Common myeloid progenitor, CD34-positive (primary cell): Measurements from ENCODE around the gene RERE.

ENCODE experiments used
- CTCF ChIA-PET: fragments of 350-600 bp; sonication (Branson Sonifier 250); formaldehyde crosslinking; loops from one replicate; lab custom pipeline; 2021; ENCODE audit warnings: antibody characterized with exemption; lab: Charles Lee
- POLR2A ChIA-PET: fragments of 350-600 bp; sonication (Branson Sonifier 250); formaldehyde crosslinking; loops from one replicate; lab custom pipeline; 2021; ENCODE audit warnings: antibody characterized with exemption; lab: Charles Lee
- DNase-seq, 3 donors: peaks; one replicate each; pipeline versions ENCODE4 v3.0.0 to v3.0.0-alpha.2; 2013
- H3K27ac ChIP-seq, 2 experiments: 1 replicate in 1 of 2; 2 replicates in 1 of 2; pipeline ENCODE4 v1.7.0; 2013; ENCODE audit warnings: inconsistent platforms in 2 of 2, low read length in 2 of 2, mild to moderate bottlenecking in 2 of 2, low read depth in 1 of 2, moderate library complexity in 1 of 2; ENCODE audit not compliant: severe bottlenecking in 2 of 2, insufficient read depth in 1 of 2, poor library complexity in 1 of 2
- H3K27me3 ChIP-seq, 5 experiments: replicated peaks in 2 of 5; 1 replicate in 3 of 5; 2 replicates in 2 of 5; pipeline versions ENCODE4 v1.6.1 to v1.7.0; 2013; ENCODE audit warnings: low read length in 4 of 5, mild to moderate bottlenecking in 2 of 5, moderate library complexity in 2 of 5, inconsistent platforms in 1 of 5; ENCODE audit not compliant: insufficient read depth in 5 of 5, control insufficient read depth in 4 of 5
- H3K36me3 ChIP-seq, 4 experiments: 1 replicate in 2 of 4; 2 replicates in 2 of 4; pipeline versions ENCODE4 v1.6.1 to v1.7.0; 2013; ENCODE audit warnings: low read length in 3 of 4, control low read depth in 1 of 4, mild to moderate bottlenecking in 1 of 4; ENCODE audit not compliant: control insufficient read depth in 4 of 4, insufficient read depth in 4 of 4
- H3K4me1 ChIP-seq, 4 experiments: 1 replicate in 3 of 4; 2 replicates in 1 of 4; pipeline versions ENCODE4 v1.6.1 to v1.7.1; 2013; ENCODE audit warnings: low read length in 3 of 4, mild to moderate bottlenecking in 3 of 4, control low read depth in 1 of 4, inconsistent platforms in 1 of 4, moderate library complexity in 1 of 4; ENCODE audit not compliant: control insufficient read depth in 4 of 4, insufficient read depth in 4 of 4; ENCODE audit errors: control extremely low read depth in 1 of 4
- H3K4me3 ChIP-seq, 7 experiments: 1 replicate in 4 of 7; 2 replicates in 3 of 7; pipeline versions ENCODE4 v1.5.1 to v1.7.0; 2013; ENCODE audit warnings: mild to moderate bottlenecking in 7 of 7, low read length in 6 of 7, moderate library complexity in 6 of 7, inconsistent platforms in 2 of 7, low read depth in 2 of 7, control low read depth in 1 of 7; ENCODE audit not compliant: insufficient read depth in 4 of 7, control insufficient read depth in 1 of 7; ENCODE audit errors: extremely low read depth in 1 of 7
- H3K9me3 ChIP-seq, 5 experiments: 1 replicate in 4 of 5; 2 replicates in 1 of 5; pipeline versions ENCODE4 v1.6.1 to v1.7.1; 2013; ENCODE audit warnings: low read length in 4 of 5, mild to moderate bottlenecking in 2 of 5, inconsistent platforms in 1 of 5, low read depth in 1 of 5, moderate library complexity in 1 of 5; ENCODE audit not compliant: control insufficient read depth in 4 of 5, insufficient read depth in 2 of 5; ENCODE audit errors: control extremely low read depth in 1 of 5
- WGBS: methylation state at CpG from one replicate; pipeline ENCODE4 v1.1.5; 2013; ENCODE audit not compliant: insufficient coverage; 5-methylcytosine and 5-hydroxymethylcytosine counted together

Gene RERE

DNA sequence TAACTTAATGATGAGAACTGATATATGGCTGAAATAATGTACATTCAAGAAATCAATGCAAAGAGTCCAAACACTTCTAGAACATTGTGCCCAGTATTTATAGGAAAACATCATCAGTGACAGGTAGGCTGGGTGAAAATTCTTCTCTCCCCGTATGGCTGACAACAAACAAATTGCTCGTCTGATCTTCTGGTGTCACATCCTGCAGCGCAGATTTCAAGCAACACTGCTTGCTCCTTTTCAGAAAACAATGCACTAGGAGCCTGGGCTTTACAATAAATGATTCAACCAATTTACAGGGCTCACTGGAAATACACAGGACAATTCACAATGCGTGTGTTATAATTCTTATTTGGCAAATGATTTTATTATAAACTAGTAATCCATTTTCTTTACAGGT lies 185.3 kb downstream of the RERE start:
- Histone ChIP-seq H3K36me3 (peaks cover 0 to 3% (median under 1%) of the 10 kb centered on the region in 4 experiments), H3K4me1 (peaks cover 16 to 23% (median 21%) of the 10 kb centered on the region in 4 experiments), H3K27ac (no peak overlapping the region), H3K4me3 (no peak overlapping the region), H3K9me3 (no peaks in the 10 kb centered on the region), H3K27me3 (no peaks in the 10 kb centered on the region)
- CTCF ChIA-PET = interaction anchor here (0.5 to 1.4 kb wide), 2 partner anchors 13 to 23 kb away, joined by 3 read pairs; no protein-coding TSS in a partner anchor
- POLR2A ChIA-PET = no interaction called here
- 76% methylated on average over 3 of the region's 4 CpGs for WGBS
- no peak for DNase-seq

GRCh38 chr1:8631163-8631562 lies 186.3 kb downstream of the RERE start:
- peak in 1 of 3 donors; percentile 24 for DNase-seq
- Histone ChIP-seq H3K27ac (no peak overlapping the region), H3K4me3 (no peak overlapping the region), H3K9me3 (no peaks in the 10 kb centered on the region), H3K36me3 (peaks cover 0 to 3% (median under 1%) of the 10 kb centered on the region in 4 experiments), H3K4me1 (peaks cover 19 to 28% (median 24%) of the 10 kb centered on the region in 4 experiments), H3K27me3 (no peaks in the 10 kb centered on the region)
- CTCF ChIA-PET = interaction anchor here (0.9 to 2.7 kb wide), 4 partner anchors 7 to 32 kb away, joined by 3 to 7 read pairs (median 3); no protein-coding TSS in a partner anchor
- 100% methylated on average over 1 of the region's 3 CpGs for WGBS
- POLR2A ChIA-PET = no interaction called here

DNA sequence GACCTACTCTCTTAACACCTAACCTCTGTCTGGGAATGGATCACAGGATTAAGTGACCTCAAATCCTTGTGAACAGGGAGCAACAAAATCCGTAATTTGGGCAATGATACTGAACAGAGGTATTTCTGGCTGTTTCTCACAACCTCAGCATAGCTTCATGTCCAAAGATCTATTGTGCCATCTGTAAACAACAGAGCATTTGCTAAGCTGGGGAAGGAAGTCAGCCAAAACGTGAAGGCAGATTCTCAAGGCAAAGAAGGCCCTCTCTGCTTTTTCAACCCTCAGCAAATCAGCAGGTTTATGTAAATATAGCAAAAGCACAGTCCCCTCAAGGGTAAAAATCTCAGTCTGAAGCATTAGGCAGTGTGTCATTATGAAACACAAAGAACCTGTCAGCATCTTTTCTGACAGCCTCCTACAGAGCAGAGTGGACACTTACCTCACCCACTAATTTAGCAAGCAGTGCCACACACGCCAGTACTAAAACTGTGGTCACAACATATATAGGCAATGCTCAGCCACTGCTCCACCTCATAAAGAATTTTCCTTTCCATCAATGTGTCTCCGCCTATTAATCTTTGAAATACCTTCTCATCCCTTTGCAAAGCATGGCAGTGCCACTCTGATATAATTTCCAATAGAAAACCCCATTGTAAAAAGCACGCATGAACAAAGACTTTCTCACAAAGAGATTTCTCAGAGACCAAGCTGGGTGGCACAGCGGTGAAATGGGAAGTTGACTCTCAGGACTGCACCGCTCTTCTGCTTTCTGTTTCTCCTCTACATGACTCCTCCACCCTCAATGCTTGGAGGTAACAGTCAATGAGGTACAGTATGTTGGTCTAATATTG lies 188.0 kb downstream of the RERE start:
- 50% methylated on average over 4 of the region's 7 CpGs for WGBS
- H3K4me1 ChIP-seq = peaks cover 19 to 38% (median 33%) of the 10 kb centered on the region in 4 experiments
- CTCF ChIA-PET = interaction anchor here (1.3 to 2.7 kb wide), 2 partner anchors 9 to 42 kb away, joined by 6 to 7 read pairs; no protein-coding TSS in a partner anchor
- peak; percentile 38 to 84 (median 79) for DNase-seq
- POLR2A ChIA-PET = interaction anchor here (0.6 kb wide), 1 partner anchor 16 kb away, joined by 3 read pairs; no protein-coding TSS in a partner anchor
- no peak overlapping the region for H3K27ac ChIP-seq
- peaks cover 0 to 3% (median under 1%) of the 10 kb centered on the region in 4 experiments for H3K36me3 ChIP-seq
- H3K9me3 ChIP-seq = no peaks in the 10 kb centered on the region
- H3K27me3 ChIP-seq = no peaks in the 10 kb centered on the region
- peak overlapping the region in 3 of 7 experiments; percentile 11 to 34 (median 17) for H3K4me3 ChIP-seq

DNA sequence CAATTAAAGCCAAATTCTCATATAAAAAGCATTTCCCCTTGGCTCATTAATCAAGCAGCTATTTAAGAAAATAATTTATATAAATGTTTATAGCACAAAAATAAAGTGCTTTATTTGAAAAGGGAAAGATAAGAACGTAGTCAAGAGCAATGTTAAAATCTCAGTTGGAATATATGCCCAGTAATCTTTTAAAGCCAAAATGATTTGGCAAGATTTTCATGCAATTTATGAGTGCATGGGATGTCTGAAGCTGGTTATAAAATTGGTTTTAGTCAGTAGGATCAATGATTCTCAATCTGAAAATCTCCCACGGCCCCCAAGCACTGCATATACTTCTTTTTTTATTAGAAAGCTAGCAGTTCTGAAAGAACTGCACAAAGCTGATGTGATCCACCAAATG lies 188.8 kb downstream of the RERE start:
- no peak for DNase-seq
- no peaks in the 10 kb centered on the region for H3K9me3 ChIP-seq
- H3K27ac ChIP-seq = no peak overlapping the region
- peaks cover 17 to 38% (median 31%) of the 10 kb centered on the region in 4 experiments for H3K4me1 ChIP-seq
- POLR2A ChIA-PET = no interaction called here
- no peak overlapping the region for H3K4me3 ChIP-seq
- H3K36me3 ChIP-seq = peaks cover 0 to 3% (median under 1%) of the 10 kb centered on the region in 4 experiments
- no peaks in the 10 kb centered on the region for H3K27me3 ChIP-seq
- CTCF ChIA-PET = interaction anchor here (1.2 to 2.7 kb wide), 4 partner anchors 10 to 95 kb away, joined by 3 to 7 read pairs (median 5); no protein-coding TSS in a partner anchor
- no CpG with 5 or more reads among the region's 2 CpGs for WGBS

GRCh38 chr1:8627728-8628127 lies 189.7 kb downstream of the RERE start:
- ChIA-PET CTCF (interaction anchor here (1.0 to 1.4 kb wide), 3 partner anchors 16 to 95 kb away, joined by 3 to 4 read pairs (median 3); no protein-coding TSS in a partner anchor), POLR2A (no interaction called here)
- Histone ChIP-seq H3K9me3 (no peaks in the 10 kb centered on the region), H3K27ac (no peak overlapping the region), H3K4me3 (no peak overlapping the region), H3K4me1 (peaks cover 18 to 38% (median 31%) of the 10 kb centered on the region in 4 experiments), H3K36me3 (peaks cover 0 to 3% (median under 1%) of the 10 kb centered on the region in 4 experiments), H3K27me3 (no peaks in the 10 kb centered on the region)
- 90% methylated on average over 2 of the region's 5 CpGs for WGBS
- DNase-seq = no peak

- ChIA-PET CTCF (interaction anchor here (0.6 to 1.7 kb wide), 3 partner anchors 11 to 94 kb away, joined by 3 to 4 read pairs (median 3); no protein-coding TSS in a partner anchor), POLR2A (interaction anchor here (0.6 kb wide), 1 partner anchor 18 kb away, joined by 3 read pairs; no protein-coding TSS in a partner anchor)
- Histone ChIP-seq H3K9me3 (no peaks in the 10 kb centered on the region), H3K27me3 (no peaks in the 10 kb centered on the region), H3K4me1 (peaks cover 18 to 38% (median 31%) of the 10 kb centered on the region in 4 experiments), H3K36me3 (no peaks in the 10 kb centered on the region), H3K27ac (no peak overlapping the region), H3K4me3 (no peak overlapping the region)
- peak; percentile 50 to 68 (median 56) for DNase-seq
- 71% methylated on average over 4 of the region's 4 CpGs for WGBS
These were observed 191.2 kb downstream of the RERE start for GRCh38 chr1:8625981-8626898.
